ENCODE data around the gene PIGBOS1. TPM values are rescaled to one million over a fixed set of nuclear protein-coding genes. Genes with fewer than 3 reads are reported as not detected.

Gene PIGBOS1
- total and polyA plus RNA-seq, 2 donors (not counting 3 experiments of a cell fraction or from before 2014, with no cell fraction given) = 12.8 to 16.5 TPM

DNA sequence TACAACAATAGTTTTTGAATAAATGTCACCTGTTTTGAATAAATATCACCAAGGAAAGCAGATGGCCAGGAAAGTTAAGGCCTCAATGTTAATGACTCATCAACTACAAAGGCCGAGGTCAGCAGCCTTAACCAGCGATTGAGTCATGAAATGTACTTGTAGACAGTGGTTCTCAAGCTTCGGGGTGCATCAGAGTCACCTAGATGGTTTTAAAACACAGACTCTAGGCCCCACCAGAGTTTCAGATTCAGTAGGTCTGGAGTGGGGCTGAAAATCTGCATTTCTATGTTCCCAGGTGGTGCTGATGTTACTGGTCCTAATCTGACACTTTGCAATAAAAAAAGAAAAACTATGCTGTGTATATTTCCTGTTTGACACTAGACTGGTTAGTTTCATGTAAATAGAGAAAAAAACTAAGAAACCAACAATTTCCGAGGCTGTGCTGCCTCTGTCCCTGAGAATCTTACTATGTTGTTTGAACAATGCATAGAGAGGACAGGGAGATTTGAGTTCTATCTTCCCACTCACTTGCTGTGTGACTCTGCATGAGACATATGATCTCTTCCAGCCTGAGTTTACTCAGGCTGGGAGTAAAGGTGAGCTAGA, 39.1 kb downstream of the PIGBOS1 start:
- ChIA-PET CTCF (no interaction called here), POLR2A (no interaction called here)
- H3K27me3 ChIP-seq (ENCODE audit: control insufficient read depth in 2 of 2, insufficient read depth in 2 of 2, low read length in 2 of 2) = no peaks in the 10 kb centered on the region
- peak overlapping the region; percentile 86 for H3K27ac ChIP-seq (ENCODE audit: insufficient read depth, low read depth, low read length)
- no peaks in the 10 kb centered on the region for H3K9me3 ChIP-seq (replicated peaks; ENCODE audit: control insufficient read depth, insufficient read depth, low read length)
- H2AFZ ChIP-seq (ENCODE audit: low read depth, low read length) = no peak overlapping the region
- intact Hi-C loops (cut with micrococcal nuclease) = loop anchor here (1.0 kb wide), 1 partner anchor 9 kb away; the partner anchor contains the start of gene RAB27A
- H3K4me2 ChIP-seq (ENCODE audit: insufficient read depth, low read length) = peak overlapping the region; percentile 38
- H3K79me2 ChIP-seq (ENCODE audit: control insufficient read depth, insufficient read depth, low read length) = peaks cover 8% of the 10 kb centered on the region
- H4K20me1 ChIP-seq (replicated peaks; ENCODE audit: control insufficient read depth, extremely low read depth, insufficient read depth, low read length) = no peaks in the 10 kb centered on the region
- BruUV-seq (replicated peaks) = no TSS peak
- DNase-seq (ENCODE audit: low read depth, low spot score) (peak; percentile 84), FAIRE-seq (peak; percentile 66)
- dilution Hi-C loops (cut with MboI; ENCODE audit: extremely low pct_ligation_motif_present, low sequenced_read_pairs) = no loop called here
- H3K9me1 ChIP-seq (replicated peaks; ENCODE audit: control insufficient read depth, extremely low read depth, insufficient read depth, low read length) = peaks cover 2% of the 10 kb centered on the region
- H3K9ac ChIP-seq (replicated peaks; ENCODE audit: extremely low read depth, insufficient read depth, low read length) = peak overlapping the region; percentile 4
- no peak overlapping the region for H3K4me3 ChIP-seq (replicated peaks in 1 of 3; ENCODE audit: insufficient read depth in 1 of 3, low read depth in 1 of 3, low read length in 3 of 3)
- H3K4me1 ChIP-seq (ENCODE audit: control insufficient read depth, extremely low read depth, insufficient read depth, low read length) = peaks cover 39% of the 10 kb centered on the region
- TF ChIP-seq POLR2AphosphoS5 (IDR thresholded peaks at IDR 0.05; ENCODE audit: insufficient read depth, low read depth, low read length) = peak; percentile 55
- peak; percentile 95 for TF ChIP-seq JUN (IDR thresholded peaks at IDR 0.05; ENCODE audit: borderline replicate concordance, insufficient read depth, insufficient read length, low read depth)
- no peak for TF ChIP-seq EZH2 (IDR thresholded peaks at IDR 0.05; ENCODE audit: borderline replicate concordance, low read depth, low read length, severe bottlenecking)
- TF ChIP-seq MYC (IDR thresholded peaks at IDR 0.05; ENCODE audit: low read depth, low read length) = no peak
- no peak for TF ChIP-seq CTCF (IDR thresholded peaks at IDR 0.05; ENCODE audit: extremely low read depth in 1 of 2, insufficient read depth in 1 of 2, low read depth in 1 of 2, low read length in 2 of 2)
- peak; percentile 93 for TF ChIP-seq FOS (IDR thresholded peaks at IDR 0.05; ENCODE audit: borderline replicate concordance, insufficient read depth, low read length)
- peak; percentile 78 for TF ChIP-seq GATA2 (IDR thresholded peaks at IDR 0.05; ENCODE audit: insufficient read depth, insufficient read length, low read depth, low read length)
- no peak for TF ChIP-seq POLR2A (IDR thresholded peaks at IDR 0.05; ENCODE audit: low read depth, low read length)
- no peak for TF ChIP-seq MAX (IDR thresholded peaks at IDR 0.05; ENCODE audit: insufficient read depth, insufficient read length)
- H3K36me3 ChIP-seq (ENCODE audit: control insufficient read depth in 2 of 2, extremely low read depth in 1 of 2, insufficient read depth in 2 of 2, low read length in 2 of 2) = no peaks in the 10 kb centered on the region
